WTC11 (cell line): ENCODE measurements around the gene LIPN.

Experiments used
- ATF3 ChIP-seq: sonication (generic); formaldehyde crosslinking; conservative IDR thresholded peaks from 2 replicates; pipeline ENCODE4 v1.8.1; 2022; ENCODE audit warnings: mild to moderate bottlenecking, missing genetic modification reagents
- E2F1 ChIP-seq: sonication (generic); formaldehyde crosslinking; IDR thresholded peaks from 2 replicates; pipeline ENCODE4 v1.8.0; 2022; ENCODE audit warnings: mild to moderate bottlenecking, missing genetic modification reagents
- E2F5 ChIP-seq: sonication (generic); formaldehyde crosslinking; IDR thresholded peaks from 2 replicates; pipeline ENCODE4 v1.8.1; 2022; ENCODE audit warnings: mild to moderate bottlenecking, moderate library complexity, missing genetic modification reagents
- ERG ChIP-seq: fragments of 250-450 bp; sonication (Bioruptor Pico); IDR thresholded peaks from 2 replicates; pipeline ENCODE4 v1.8.0; 2021; ENCODE audit warnings: mild to moderate bottlenecking
- FOXP4 ChIP-seq: sonication (generic); formaldehyde crosslinking; IDR thresholded peaks from 2 replicates; pipeline ENCODE4 v1.8.0; 2022; ENCODE audit warnings: mild to moderate bottlenecking, missing genetic modification reagents
- JUN ChIP-seq: sonication (generic); formaldehyde crosslinking; IDR thresholded peaks from 2 replicates; pipeline ENCODE4 v1.8.0; 2023; ENCODE audit warnings: mild to moderate bottlenecking, missing genetic modification reagents
- NR3C1 ChIP-seq: sonication (generic); formaldehyde crosslinking; conservative IDR thresholded peaks from 2 replicates; pipeline ENCODE4 v1.8.1; 2023; ENCODE audit warnings: low read depth, mild to moderate bottlenecking, missing genetic modification reagents
- RELA ChIP-seq: sonication (generic); formaldehyde crosslinking; IDR thresholded peaks from 2 replicates; pipeline ENCODE4 v1.8.1; 2022; ENCODE audit warnings: missing genetic modification reagents, mild to moderate bottlenecking, borderline replicate concordance
- SMAD3 ChIP-seq: sonication (generic); formaldehyde crosslinking; IDR thresholded peaks from 2 replicates; pipeline ENCODE4 v1.8.0; 2022; ENCODE audit warnings: missing genetic modification reagents, mild to moderate bottlenecking, borderline replicate concordance
- TF ChIP-seq, protein P1 (sequence below): fragments of 200-600 bp; IDR thresholded peaks from 2 replicates; pipeline ENCODE4 v1.8.0; 2022; ENCODE audit warnings: antibody characterized with exemption
- TF ChIP-seq, protein P2 (sequence below): sonication (generic); formaldehyde crosslinking; IDR thresholded peaks from 2 replicates; pipeline ENCODE4 v1.8.0; 2022; ENCODE audit warnings: mild to moderate bottlenecking, missing genetic modification reagents
- TF ChIP-seq, protein P3 (sequence below): sonication (generic); formaldehyde crosslinking; IDR thresholded peaks from 2 replicates; pipeline ENCODE4 v1.8.0; 2022; ENCODE audit warnings: missing genetic modification reagents

GRCh38 chr10:88759366-88760101, at the start of gene LIPN:
- TF ChIP-seq ERG (no peak), RELA (CRISPR knock-in tag) (no peak), FOXP4 (no peak), NR3C1 (no peak), E2F5 (no peak), JUN (CRISPR knock-in tag) (no peak), ATF3 (CRISPR knock-in tag) (no peak), E2F1 (CRISPR knock-in tag) (no peak), SMAD3 (CRISPR knock-in tag) (no peak)
- TF ChIP-seq, protein P1, sequence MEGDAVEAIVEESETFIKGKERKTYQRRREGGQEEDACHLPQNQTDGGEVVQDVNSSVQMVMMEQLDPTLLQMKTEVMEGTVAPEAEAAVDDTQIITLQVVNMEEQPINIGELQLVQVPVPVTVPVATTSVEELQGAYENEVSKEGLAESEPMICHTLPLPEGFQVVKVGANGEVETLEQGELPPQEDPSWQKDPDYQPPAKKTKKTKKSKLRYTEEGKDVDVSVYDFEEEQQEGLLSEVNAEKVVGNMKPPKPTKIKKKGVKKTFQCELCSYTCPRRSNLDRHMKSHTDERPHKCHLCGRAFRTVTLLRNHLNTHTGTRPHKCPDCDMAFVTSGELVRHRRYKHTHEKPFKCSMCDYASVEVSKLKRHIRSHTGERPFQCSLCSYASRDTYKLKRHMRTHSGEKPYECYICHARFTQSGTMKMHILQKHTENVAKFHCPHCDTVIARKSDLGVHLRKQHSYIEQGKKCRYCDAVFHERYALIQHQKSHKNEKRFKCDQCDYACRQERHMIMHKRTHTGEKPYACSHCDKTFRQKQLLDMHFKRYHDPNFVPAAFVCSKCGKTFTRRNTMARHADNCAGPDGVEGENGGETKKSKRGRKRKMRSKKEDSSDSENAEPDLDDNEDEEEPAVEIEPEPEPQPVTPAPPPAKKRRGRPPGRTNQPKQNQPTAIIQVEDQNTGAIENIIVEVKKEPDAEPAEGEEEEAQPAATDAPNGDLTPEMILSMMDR, result no peak
- TF ChIP-seq, protein P2, sequence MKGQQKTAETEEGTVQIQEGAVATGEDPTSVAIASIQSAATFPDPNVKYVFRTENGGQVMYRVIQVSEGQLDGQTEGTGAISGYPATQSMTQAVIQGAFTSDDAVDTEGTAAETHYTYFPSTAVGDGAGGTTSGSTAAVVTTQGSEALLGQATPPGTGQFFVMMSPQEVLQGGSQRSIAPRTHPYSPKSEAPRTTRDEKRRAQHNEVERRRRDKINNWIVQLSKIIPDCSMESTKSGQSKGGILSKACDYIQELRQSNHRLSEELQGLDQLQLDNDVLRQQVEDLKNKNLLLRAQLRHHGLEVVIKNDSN (CRISPR knock-in tag), result no peak
- TF ChIP-seq, protein P3, sequence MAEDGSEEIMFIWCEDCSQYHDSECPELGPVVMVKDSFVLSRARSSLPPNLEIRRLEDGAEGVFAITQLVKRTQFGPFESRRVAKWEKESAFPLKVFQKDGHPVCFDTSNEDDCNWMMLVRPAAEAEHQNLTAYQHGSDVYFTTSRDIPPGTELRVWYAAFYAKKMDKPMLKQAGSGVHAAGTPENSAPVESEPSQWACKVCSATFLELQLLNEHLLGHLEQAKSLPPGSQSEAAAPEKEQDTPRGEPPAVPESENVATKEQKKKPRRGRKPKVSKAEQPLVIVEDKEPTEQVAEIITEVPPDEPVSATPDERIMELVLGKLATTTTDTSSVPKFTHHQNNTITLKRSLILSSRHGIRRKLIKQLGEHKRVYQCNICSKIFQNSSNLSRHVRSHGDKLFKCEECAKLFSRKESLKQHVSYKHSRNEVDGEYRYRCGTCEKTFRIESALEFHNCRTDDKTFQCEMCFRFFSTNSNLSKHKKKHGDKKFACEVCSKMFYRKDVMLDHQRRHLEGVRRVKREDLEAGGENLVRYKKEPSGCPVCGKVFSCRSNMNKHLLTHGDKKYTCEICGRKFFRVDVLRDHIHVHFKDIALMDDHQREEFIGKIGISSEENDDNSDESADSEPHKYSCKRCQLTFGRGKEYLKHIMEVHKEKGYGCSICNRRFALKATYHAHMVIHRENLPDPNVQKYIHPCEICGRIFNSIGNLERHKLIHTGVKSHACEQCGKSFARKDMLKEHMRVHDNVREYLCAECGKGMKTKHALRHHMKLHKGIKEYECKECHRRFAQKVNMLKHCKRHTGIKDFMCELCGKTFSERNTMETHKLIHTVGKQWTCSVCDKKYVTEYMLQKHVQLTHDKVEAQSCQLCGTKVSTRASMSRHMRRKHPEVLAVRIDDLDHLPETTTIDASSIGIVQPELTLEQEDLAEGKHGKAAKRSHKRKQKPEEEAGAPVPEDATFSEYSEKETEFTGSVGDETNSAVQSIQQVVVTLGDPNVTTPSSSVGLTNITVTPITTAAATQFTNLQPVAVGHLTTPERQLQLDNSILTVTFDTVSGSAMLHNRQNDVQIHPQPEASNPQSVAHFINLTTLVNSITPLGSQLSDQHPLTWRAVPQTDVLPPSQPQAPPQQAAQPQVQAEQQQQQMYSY, result no peak
